Nephron (organoid): ENCODE results near the gene TRIM66.
A peak's percentile ranks its signal among the peaks of the same experiment; 100 is the strongest.

Experiments used
- H3K27ac Mint-ChIP-seq, 3 experiments: 2 replicates each; pipeline ENCODE4 v1.8.0; 2020; ENCODE audit warnings: mixed read lengths in 3 of 3, mild to moderate bottlenecking in 2 of 3, moderate library complexity in 1 of 3
- H3K27me3 Mint-ChIP-seq: 2 replicates; pipeline ENCODE4 v1.8.0; 2021; ENCODE audit warnings: low read depth, mild to moderate bottlenecking, moderate library complexity, mixed read lengths
- H3K36me3 Mint-ChIP-seq: 2 replicates; pipeline ENCODE4 v1.8.0; 2020; ENCODE audit warnings: low read depth, mixed read lengths
- H3K4me1 Mint-ChIP-seq: 2 replicates; pipeline ENCODE4 v1.8.0; 2020; ENCODE audit warnings: mixed read lengths
- H3K4me3 Mint-ChIP-seq, 3 experiments: 2 replicates each; pipeline ENCODE4 v1.8.0; 2020; ENCODE audit warnings: mild to moderate bottlenecking in 3 of 3, mixed read lengths in 3 of 3, moderate library complexity in 2 of 3
- H3K9me3 Mint-ChIP-seq: 2 replicates; pipeline ENCODE4 v1.8.0; 2020; ENCODE audit warnings: mixed read lengths
- TF ChIP-seq, protein P1 (sequence below), 3 experiments: fragments of 200-600 bp; sonication (generic); IDR thresholded peaks; one replicate each; pipeline ENCODE4 v1.5.0; 2021; ENCODE audit warnings: antibody characterized with exemption in 3 of 3; ENCODE audit not compliant: unreplicated experiment in 3 of 3

TRIM66 gene

DNA sequence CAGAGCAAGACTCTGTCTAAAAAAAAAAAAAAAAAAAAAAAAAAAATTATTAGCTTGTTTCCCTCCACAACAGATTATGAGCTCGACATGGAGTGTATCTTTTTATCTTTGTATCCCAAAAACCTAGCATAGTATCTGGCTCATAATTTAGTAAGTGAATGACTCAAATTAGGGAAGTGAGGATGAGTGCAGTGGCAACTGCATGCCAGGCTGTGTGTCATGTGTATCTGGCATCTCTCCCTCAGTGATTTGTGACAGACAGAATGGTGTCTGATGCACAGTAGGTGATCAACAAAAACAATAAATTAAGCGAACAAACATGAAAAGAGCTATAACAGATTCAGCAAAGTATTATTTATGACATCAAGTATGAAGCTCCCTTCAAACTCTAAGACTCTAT, 95.7 kb downstream of the TRIM66 start:
- H3K9me3 Mint-ChIP-seq: no peaks in the 10 kb centered on the region
- H3K36me3 Mint-ChIP-seq: no peaks in the 10 kb centered on the region
- H3K27ac Mint-ChIP-seq: no peak overlapping the region
- TF ChIP-seq, protein P1, sequence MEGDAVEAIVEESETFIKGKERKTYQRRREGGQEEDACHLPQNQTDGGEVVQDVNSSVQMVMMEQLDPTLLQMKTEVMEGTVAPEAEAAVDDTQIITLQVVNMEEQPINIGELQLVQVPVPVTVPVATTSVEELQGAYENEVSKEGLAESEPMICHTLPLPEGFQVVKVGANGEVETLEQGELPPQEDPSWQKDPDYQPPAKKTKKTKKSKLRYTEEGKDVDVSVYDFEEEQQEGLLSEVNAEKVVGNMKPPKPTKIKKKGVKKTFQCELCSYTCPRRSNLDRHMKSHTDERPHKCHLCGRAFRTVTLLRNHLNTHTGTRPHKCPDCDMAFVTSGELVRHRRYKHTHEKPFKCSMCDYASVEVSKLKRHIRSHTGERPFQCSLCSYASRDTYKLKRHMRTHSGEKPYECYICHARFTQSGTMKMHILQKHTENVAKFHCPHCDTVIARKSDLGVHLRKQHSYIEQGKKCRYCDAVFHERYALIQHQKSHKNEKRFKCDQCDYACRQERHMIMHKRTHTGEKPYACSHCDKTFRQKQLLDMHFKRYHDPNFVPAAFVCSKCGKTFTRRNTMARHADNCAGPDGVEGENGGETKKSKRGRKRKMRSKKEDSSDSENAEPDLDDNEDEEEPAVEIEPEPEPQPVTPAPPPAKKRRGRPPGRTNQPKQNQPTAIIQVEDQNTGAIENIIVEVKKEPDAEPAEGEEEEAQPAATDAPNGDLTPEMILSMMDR (IDR thresholded peaks at IDR 0.05; ENCODE audit: unreplicated experiment in 3 of 3): no peak
- H3K4me3 Mint-ChIP-seq: no peak overlapping the region
- H3K27me3 Mint-ChIP-seq: no peaks in the 10 kb centered on the region
- no peaks in the 10 kb centered on the region for H3K4me1 Mint-ChIP-seq

DNA sequence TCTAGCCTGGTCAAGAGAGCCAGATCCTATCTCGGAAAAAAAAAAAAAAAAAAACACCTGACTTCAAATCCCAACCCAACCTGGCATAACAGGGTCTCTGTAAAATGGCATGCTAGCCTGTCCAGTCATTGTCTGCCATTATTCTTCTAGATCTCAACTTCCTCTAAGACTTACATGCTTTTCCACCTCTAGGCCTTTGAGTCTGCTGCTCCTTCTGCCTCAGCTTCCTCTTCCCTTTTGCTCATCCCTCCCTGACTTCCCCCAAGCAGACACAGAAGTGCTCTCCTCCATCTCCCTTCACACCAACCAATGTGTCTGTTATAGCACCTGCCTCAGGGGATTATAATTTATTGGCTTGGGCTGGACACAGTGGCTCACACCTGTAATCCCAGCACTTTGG, 96.3 kb downstream of the TRIM66 start:
- H3K27me3 Mint-ChIP-seq: no peaks in the 10 kb centered on the region
- H3K36me3 Mint-ChIP-seq: peaks cover under 1% of the 10 kb centered on the region
- no peaks in the 10 kb centered on the region for H3K4me1 Mint-ChIP-seq
- no peak overlapping the region for H3K4me3 Mint-ChIP-seq
- TF ChIP-seq, protein P1 (IDR thresholded peaks at IDR 0.05; ENCODE audit: unreplicated experiment in 3 of 3): no peak
- no peaks in the 10 kb centered on the region for H3K9me3 Mint-ChIP-seq
- H3K27ac Mint-ChIP-seq: no peak overlapping the region

DNA sequence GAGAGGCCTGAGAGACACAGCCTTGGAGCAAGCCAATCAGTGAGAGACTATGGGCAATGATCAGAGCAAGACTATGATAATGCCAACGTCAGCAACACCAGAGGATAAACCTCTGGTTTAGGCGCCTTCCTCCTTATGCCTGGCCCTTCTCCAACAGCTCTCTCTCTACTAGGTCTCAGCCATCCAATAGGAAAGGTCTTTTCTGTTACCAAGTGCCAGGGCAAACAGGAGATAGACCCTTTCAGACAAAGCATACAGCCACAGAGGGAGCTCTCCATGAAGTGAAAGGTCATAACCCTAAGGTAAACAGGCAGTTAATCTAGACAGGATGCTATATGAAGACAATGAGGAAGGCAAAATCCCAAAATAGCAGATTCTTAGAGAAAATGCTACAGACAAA, 98.0 kb downstream of the TRIM66 start:
- H3K9me3 Mint-ChIP-seq: peaks cover 6% of the 10 kb centered on the region
- H3K4me3 Mint-ChIP-seq: no peak overlapping the region
- peaks cover 12% of the 10 kb centered on the region for H3K36me3 Mint-ChIP-seq
- H3K4me1 Mint-ChIP-seq: no peaks in the 10 kb centered on the region
- H3K27me3 Mint-ChIP-seq: no peaks in the 10 kb centered on the region
- TF ChIP-seq, protein P1 (IDR thresholded peaks at IDR 0.05; ENCODE audit: unreplicated experiment in 3 of 3): no peak
- H3K27ac Mint-ChIP-seq: peak overlapping the region in 1 of 3 experiments; percentile 63

DNA sequence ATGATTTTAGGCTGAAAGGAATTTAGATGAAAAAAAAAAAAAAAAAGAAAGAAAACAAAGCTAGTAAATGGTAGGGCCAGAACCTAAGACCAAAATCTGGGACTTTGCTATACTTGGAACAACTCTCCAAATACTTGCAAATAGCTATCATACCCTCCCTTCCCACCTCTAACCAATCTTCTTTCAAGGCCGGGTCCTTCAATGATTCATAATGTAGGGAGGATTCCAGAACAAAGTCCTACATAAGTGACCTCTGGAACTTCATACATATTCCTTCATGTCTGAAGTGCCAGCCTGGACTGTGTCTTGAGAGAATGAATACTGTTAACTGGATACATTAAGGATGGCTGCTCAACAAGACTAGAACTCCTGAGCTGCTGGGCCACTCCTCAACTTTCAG, 98.4 kb downstream of the TRIM66 start:
- TF ChIP-seq, protein P1 (IDR thresholded peaks at IDR 0.05; ENCODE audit: unreplicated experiment in 3 of 3): no peak
- peaks cover 12% of the 10 kb centered on the region for H3K36me3 Mint-ChIP-seq
- no peak overlapping the region for H3K4me3 Mint-ChIP-seq

DNA sequence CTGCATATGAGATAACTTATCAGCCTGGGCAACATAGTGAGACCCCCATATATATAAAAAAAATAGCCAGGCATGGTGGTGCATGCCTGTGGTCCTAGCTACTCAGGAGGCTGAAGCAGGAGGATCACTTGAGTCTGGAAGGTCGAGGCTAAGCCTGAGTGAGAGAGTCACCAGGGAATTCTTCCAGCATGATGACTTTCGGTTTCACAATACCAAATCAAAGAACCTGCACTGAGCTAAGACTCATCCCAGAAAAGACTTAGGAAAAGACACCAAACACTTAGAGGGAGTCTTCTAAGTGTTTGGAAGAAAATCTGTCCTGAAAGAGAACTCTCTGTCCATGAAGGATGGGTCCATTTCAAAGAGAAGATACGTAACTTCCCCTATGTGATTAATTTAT, 101.2 kb downstream of the TRIM66 start:
- Mint-ChIP-seq H3K4me3 (no peak overlapping the region), H3K27ac (no peak overlapping the region), H3K27me3 (no peaks in the 10 kb centered on the region), H3K4me1 (no peaks in the 10 kb centered on the region), H3K9me3 (peaks cover 12% of the 10 kb centered on the region), H3K36me3 (peaks cover 12% of the 10 kb centered on the region)
- TF ChIP-seq, protein P1 (IDR thresholded peaks at IDR 0.05; ENCODE audit: unreplicated experiment in 3 of 3): no peak

More for the DNA sequence above, 98.4 kb downstream of the TRIM66 start:
- H3K4me1 Mint-ChIP-seq: no peaks in the 10 kb centered on the region
- peaks cover 7% of the 10 kb centered on the region for H3K9me3 Mint-ChIP-seq
- peak overlapping the region in 1 of 3 experiments; percentile 63 for H3K27ac Mint-ChIP-seq
- H3K27me3 Mint-ChIP-seq: no peaks in the 10 kb centered on the region

DNA sequence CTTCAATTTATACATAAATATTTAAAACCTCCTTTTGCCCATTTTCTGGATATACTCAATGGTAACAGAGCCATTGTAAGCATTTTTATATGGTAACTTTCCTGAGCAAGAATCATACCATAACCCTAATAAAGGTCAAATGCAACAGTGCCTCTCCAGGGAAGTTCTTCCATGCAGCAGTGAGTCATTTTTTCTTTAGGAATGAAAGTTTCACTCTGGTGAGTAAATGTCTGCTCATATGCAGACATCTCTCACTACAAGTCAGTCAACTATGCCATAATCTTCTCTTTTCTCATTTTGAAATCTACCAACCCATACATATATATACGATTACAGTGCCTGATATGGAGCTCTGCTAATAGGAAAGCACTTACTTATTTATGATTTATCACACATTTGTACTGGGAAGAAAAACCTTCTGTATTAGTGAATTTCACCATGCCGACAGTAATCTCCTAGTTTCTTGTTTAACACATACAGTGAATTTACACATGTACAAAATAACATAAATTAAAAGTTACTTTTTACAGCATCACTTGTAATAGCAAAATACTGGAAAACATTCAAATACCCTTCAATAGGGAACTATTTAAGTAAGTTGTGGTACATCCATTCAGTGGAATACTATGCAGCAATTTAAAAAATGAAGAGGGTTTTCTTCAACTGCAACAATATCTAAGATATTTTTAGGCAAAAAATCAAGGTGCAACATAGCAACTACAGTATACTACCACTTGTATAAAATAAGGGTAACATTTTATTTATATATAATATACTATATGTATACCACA, 104.5 kb downstream of the TRIM66 start:
- Mint-ChIP-seq H3K27ac (no peak overlapping the region), H3K36me3 (peaks cover 12% of the 10 kb centered on the region), H3K4me3 (no peak overlapping the region), H3K9me3 (peaks cover 12% of the 10 kb centered on the region), H3K4me1 (no peaks in the 10 kb centered on the region), H3K27me3 (no peaks in the 10 kb centered on the region)
- TF ChIP-seq, protein P1 (IDR thresholded peaks at IDR 0.05; ENCODE audit: unreplicated experiment in 3 of 3): no peak
